Ishikawa (cell line): ENCODE measurements around the gene UBE2H.

Source experiments
- EP300 ChIP-seq: IDR thresholded peaks from 2 replicates; pipeline ENCODE4 v1.6.1; 2012; ENCODE audit warnings: borderline replicate concordance
- ZBTB7A ChIP-seq: IDR thresholded peaks from 2 replicates; pipeline ENCODE4 v1.6.1; 2012; ENCODE audit warnings: low read depth

GRCh38 chr7:129946282-129946681, 6.5 kb downstream of the UBE2H start:
- TF ChIP-seq EP300 (no peak), ZBTB7A (no peak)
